IPS DF 6.9 (cell line): Measurements from ENCODE around the gene LILRA2.

ENCODE experiments used
- DNase-seq: peaks from one replicate; pipeline ENCODE4 v3.0.0-alpha.2; 2013; ENCODE audit warnings: low read depth, low spot score
- H3K27ac ChIP-seq: one replicate; pipeline ENCODE4 v1.5.1; 2013; ENCODE audit warnings: low read length, control low read depth
- H3K27me3 ChIP-seq: 2 replicates; pipeline ENCODE4 v1.6.1; 2013; ENCODE audit warnings: mild to moderate bottlenecking, low read length; ENCODE audit not compliant: control insufficient read depth, insufficient read depth
- H3K36me3 ChIP-seq: 2 replicates; pipeline ENCODE4 v1.6.1; 2013; ENCODE audit warnings: low read length; ENCODE audit not compliant: control insufficient read depth, insufficient read depth
- H3K4me1 ChIP-seq: 2 replicates; pipeline ENCODE4 v1.6.1; 2013; ENCODE audit warnings: low read length; ENCODE audit not compliant: control insufficient read depth, insufficient read depth
- H3K4me3 ChIP-seq: 2 replicates; pipeline ENCODE4 v1.5.1; 2013; ENCODE audit warnings: mild to moderate bottlenecking, low read length
- H3K9me3 ChIP-seq: 2 replicates; pipeline ENCODE4 v1.6.1; 2013; ENCODE audit warnings: low read length, inconsistent platforms; ENCODE audit not compliant: control insufficient read depth, insufficient read depth
- WGBS: extraction: QIAGEN DNeasy Blood & Tissue Kit; methylation state at CpG from one replicate; pipeline ENCODE4 v1.1.7; 2013; ENCODE audit warnings: mixed read lengths, missing lambda C conversion rate; ENCODE audit not compliant: insufficient read length, insufficient coverage; 5-methylcytosine and 5-hydroxymethylcytosine counted together

LILRA2 gene

DNA sequence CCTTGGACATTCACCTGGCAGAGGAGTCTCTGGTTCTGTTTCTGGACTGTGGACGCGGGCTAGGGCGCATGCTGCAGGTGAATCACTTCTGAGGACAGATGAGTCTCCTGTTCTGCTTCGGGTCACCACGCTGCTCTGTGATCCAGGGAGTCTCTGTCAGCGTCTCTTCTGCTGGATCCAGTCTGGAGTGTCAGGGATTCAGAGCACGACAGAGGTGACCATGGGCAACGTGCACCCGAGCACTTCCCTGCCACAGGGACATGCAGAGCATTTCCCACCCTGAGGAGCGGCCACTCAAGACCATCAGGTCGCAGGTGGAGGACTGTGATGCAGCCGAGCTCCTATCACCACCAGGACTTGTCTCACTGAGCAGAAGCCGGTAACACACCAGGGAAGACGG, 24.4 kb upstream of the LILRA2 start:
- Histone ChIP-seq H3K9me3 (peaks cover 23% of the 10 kb centered on the region), H3K27ac (no peak overlapping the region), H3K4me1 (no peaks in the 10 kb centered on the region), H3K36me3 (no peaks in the 10 kb centered on the region), H3K4me3 (no peak overlapping the region), H3K27me3 (no peaks in the 10 kb centered on the region)
- no CpG with 5 or more reads among the region's 14 CpGs for WGBS
- DNase-seq: no peak

GRCh38 chr19:54551293-54551692, 22.3 kb upstream of the LILRA2 start:
- peaks cover 25% of the 10 kb centered on the region for H3K9me3 ChIP-seq
- H3K4me3 ChIP-seq: no peak overlapping the region
- no peak for DNase-seq
- no CpG with 5 or more reads among the region's 6 CpGs for WGBS
- H3K27me3 ChIP-seq: no peaks in the 10 kb centered on the region
- no peak overlapping the region for H3K27ac ChIP-seq
- H3K4me1 ChIP-seq: no peaks in the 10 kb centered on the region
- no peaks in the 10 kb centered on the region for H3K36me3 ChIP-seq

GRCh38 chr19:54551950-54552912, 21.4 kb upstream of the LILRA2 start:
- DNase-seq: no peak
- Histone ChIP-seq H3K36me3 (no peaks in the 10 kb centered on the region), H3K9me3 (peaks cover 21% of the 10 kb centered on the region), H3K4me1 (no peaks in the 10 kb centered on the region), H3K27me3 (no peaks in the 10 kb centered on the region), H3K4me3 (no peak overlapping the region), H3K27ac (no peak overlapping the region)
- 100% methylated on average over 4 of the region's 22 CpGs for WGBS

GRCh38 chr19:54552913-54553310, 20.7 kb upstream of the LILRA2 start:
- Histone ChIP-seq H3K4me3 (no peak overlapping the region), H3K9me3 (peaks cover 21% of the 10 kb centered on the region), H3K27me3 (no peaks in the 10 kb centered on the region), H3K36me3 (no peaks in the 10 kb centered on the region), H3K4me1 (no peaks in the 10 kb centered on the region), H3K27ac (no peak overlapping the region)
- no peak for DNase-seq
- WGBS: no CpG with 5 or more reads among the region's 15 CpGs

DNA sequence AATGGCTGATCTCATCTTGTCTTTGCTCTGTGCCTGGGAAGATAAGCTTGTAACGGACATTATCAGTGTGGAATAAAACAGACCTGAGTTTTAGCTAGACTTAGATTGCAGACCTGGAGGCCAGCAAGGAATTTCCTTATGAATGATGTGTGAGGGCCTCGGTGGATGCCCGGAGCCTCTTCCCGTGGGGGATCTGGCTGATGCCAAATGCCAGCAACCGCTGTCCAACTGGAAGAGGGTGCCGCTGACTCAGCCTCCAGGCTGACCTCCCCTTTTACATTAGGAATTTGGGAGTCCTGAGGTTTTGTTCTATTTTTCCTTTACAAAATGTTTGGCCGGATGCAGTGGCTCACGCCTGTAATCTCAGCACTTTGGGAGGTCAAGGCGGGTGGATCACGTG, 19.6 kb upstream of the LILRA2 start:
- no CpG with 5 or more reads among the region's 10 CpGs for WGBS
- peaks cover 18% of the 10 kb centered on the region for H3K9me3 ChIP-seq

GRCh38 chr19:54554896-54555295, 18.7 kb upstream of the LILRA2 start:
- Histone ChIP-seq H3K4me1 (no peaks in the 10 kb centered on the region), H3K36me3 (no peaks in the 10 kb centered on the region), H3K27me3 (no peaks in the 10 kb centered on the region), H3K9me3 (peaks cover 14% of the 10 kb centered on the region), H3K27ac (no peak overlapping the region), H3K4me3 (no peak overlapping the region)
- WGBS: 100% methylated on average over 5 of the region's 16 CpGs
- no peak for DNase-seq

More for the DNA sequence above, 19.6 kb upstream of the LILRA2 start:
- Histone ChIP-seq H3K27ac (no peak overlapping the region), H3K4me3 (no peak overlapping the region), H3K4me1 (no peaks in the 10 kb centered on the region), H3K36me3 (no peaks in the 10 kb centered on the region), H3K27me3 (no peaks in the 10 kb centered on the region)
- no peak for DNase-seq

- no peaks in the 10 kb centered on the region for H3K36me3 ChIP-seq
- no peaks in the 10 kb centered on the region for H3K27me3 ChIP-seq
- H3K4me3 ChIP-seq: no peak overlapping the region
- WGBS: no CpG with 5 or more reads among the region's 1 CpG
- no peak overlapping the region for H3K27ac ChIP-seq
- H3K9me3 ChIP-seq: peaks cover 13% of the 10 kb centered on the region
- DNase-seq: no peak
- no peaks in the 10 kb centered on the region for H3K4me1 ChIP-seq
Observed at GRCh38 chr19:54556194-54556593, 17.4 kb upstream of the LILRA2 start.

DNA sequence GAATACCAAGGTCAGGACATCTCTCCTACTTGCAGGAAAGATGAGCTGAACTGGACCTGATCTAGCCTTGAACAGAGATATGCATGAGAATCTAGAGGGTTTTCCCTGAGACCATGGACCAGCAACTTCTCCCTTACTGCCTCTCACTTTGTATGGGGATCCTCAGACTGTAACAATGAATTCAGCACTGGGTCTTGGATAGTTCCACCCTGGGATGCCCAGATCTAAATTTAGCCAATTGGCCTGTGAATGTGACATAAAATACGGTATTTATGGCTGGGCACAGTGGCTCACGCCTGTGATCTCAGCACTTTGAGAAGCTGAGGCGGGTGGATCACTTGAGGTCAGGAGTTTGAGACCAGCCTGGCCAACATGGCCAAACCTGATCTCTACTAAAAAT, 15.3 kb upstream of the LILRA2 start:
- WGBS: no CpG with 5 or more reads among the region's 3 CpGs

DNA sequence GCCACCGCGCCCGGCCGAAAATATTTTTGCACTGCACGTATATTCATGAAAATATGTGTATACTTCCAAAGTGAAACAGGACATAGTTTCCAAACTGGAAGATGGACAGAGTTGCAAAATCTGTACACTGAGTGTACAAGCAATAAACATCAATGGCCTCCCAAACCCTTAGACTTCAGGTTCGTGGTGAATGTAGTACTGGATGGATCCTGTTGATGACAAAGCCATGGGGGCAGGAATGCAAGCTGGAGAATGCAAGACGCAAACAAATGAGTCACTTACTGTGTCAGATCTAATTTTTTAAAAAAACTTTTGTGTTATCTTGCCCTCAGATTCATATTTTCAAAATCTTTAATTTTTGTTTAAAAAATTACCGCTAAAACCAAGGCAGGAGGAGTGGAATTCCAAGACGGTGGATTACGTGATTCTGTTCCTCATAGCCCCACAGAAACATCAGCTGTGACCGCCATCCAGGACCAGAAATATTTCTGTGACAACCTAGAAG, 12.7 kb upstream of the LILRA2 start:
- Histone ChIP-seq H3K27me3 (no peaks in the 10 kb centered on the region), H3K36me3 (no peaks in the 10 kb centered on the region), H3K4me3 (no peak overlapping the region), H3K27ac (no peak overlapping the region), H3K9me3 (peaks cover 2% of the 10 kb centered on the region; the same call in 1 of the 2 replicates), H3K4me1 (no peaks in the 10 kb centered on the region)
- no peak for DNase-seq
- WGBS: no CpG with 5 or more reads among the region's 11 CpGs

More for the DNA sequence above, 15.3 kb upstream of the LILRA2 start:
- Histone ChIP-seq H3K36me3 (no peaks in the 10 kb centered on the region), H3K9me3 (peaks cover 7% of the 10 kb centered on the region), H3K4me1 (no peaks in the 10 kb centered on the region), H3K4me3 (no peak overlapping the region), H3K27me3 (no peaks in the 10 kb centered on the region), H3K27ac (no peak overlapping the region)
- DNase-seq: no peak

GRCh38 chr19:54561840-54562239, 11.8 kb upstream of the LILRA2 start:
- Histone ChIP-seq H3K36me3 (no peaks in the 10 kb centered on the region), H3K9me3 (peaks cover 2% of the 10 kb centered on the region; the same call in 1 of the 2 replicates), H3K27me3 (no peaks in the 10 kb centered on the region), H3K27ac (no peak overlapping the region), H3K4me3 (no peak overlapping the region), H3K4me1 (no peaks in the 10 kb centered on the region)
- DNase-seq: no peak
- WGBS: no CpG with 5 or more reads among the region's 14 CpGs
